GM13977 (cell line): ENCODE data around the gene TLK1.
"Not testable (repeated sequence)": the region's sequence is repeated elsewhere in the genome, so short reads cannot be mapped to it uniquely, and the experiment has no call there.

Experiments
- DNase-seq: peaks from one replicate; pipeline ENCODE4 v3.0.0; 2012; ENCODE audit warnings: low spot score
- CTCF ChIP-seq: IDR thresholded peaks from 2 replicates; pipeline ENCODE4 v1.5.1; 2012; ENCODE audit warnings: mild to moderate bottlenecking, control low read depth; ENCODE audit not compliant: insufficient read depth; ENCODE audit errors: extremely low read depth, missing control alignments
- in situ Hi-C: fragments of 300-500 bp; cut with MboI; formaldehyde crosslinking; loops from one replicate; pipeline ENCODE4 v1.12.0; 2022; ENCODE audit warnings: low sequenced_read_pairs, low pct_unique_long_range_greater_than_20kb, mixed read lengths, inconsistent platforms; ENCODE audit not compliant: unreplicated experiment

Gene TLK1

GRCh38 chr2:171165967-171166327 lies 5.3 kb upstream of the TLK1 start:
- no peak for DNase-seq
- in situ Hi-C loops = no loop called here
- no peak for TF ChIP-seq CTCF

- TF ChIP-seq CTCF = no peak
- DNase-seq = no peak
- in situ Hi-C loops = no loop called here
Measured at GRCh38 chr2:171163261-171163660, 2.6 kb upstream of the TLK1 start.

- in situ Hi-C loops, DNase-seq: not testable (repeated sequence)
Measured at GRCh38 chr2:171162522-171163197, 2.0 kb upstream of the TLK1 start.

- in situ Hi-C loops = no loop called here
- DNase-seq = peak; percentile 89
- peak; percentile 28 for TF ChIP-seq CTCF
Measured at GRCh38 chr2:171160956-171161740, 455 bp upstream of the TLK1 start.

- DNase-seq = peak; percentile 57
- in situ Hi-C loops = loop anchor here (5.0 kb wide), 1 partner anchor 258 kb away; no protein-coding TSS in a partner anchor
Measured at GRCh38 chr2:171159372-171160118, 1.1 kb downstream of the TLK1 start.

GRCh38 chr2:171158790-171159371 lies 1.8 kb downstream of the TLK1 start:
- in situ Hi-C loops = loop anchor here (5.0 kb wide), 1 partner anchor 258 kb away; no protein-coding TSS in a partner anchor
- DNase-seq = no peak
- TF ChIP-seq CTCF = no peak

More at GRCh38 chr2:171159372-171160118, 1.1 kb downstream of the TLK1 start:
- peak; percentile 58 for TF ChIP-seq CTCF
